GM18868 (cell line): ENCODE data around the gene PPP4R1.

Source experiments
- ATAC-seq: cut with Tn5 transposase; IDR thresholded peaks from one replicate; pipeline ENCODE4 v1.9.1; 2021; ENCODE audit warnings: mild to moderate bottlenecking, moderate library complexity; ENCODE audit not compliant: unreplicated experiment

The PPP4R1 gene

DNA sequence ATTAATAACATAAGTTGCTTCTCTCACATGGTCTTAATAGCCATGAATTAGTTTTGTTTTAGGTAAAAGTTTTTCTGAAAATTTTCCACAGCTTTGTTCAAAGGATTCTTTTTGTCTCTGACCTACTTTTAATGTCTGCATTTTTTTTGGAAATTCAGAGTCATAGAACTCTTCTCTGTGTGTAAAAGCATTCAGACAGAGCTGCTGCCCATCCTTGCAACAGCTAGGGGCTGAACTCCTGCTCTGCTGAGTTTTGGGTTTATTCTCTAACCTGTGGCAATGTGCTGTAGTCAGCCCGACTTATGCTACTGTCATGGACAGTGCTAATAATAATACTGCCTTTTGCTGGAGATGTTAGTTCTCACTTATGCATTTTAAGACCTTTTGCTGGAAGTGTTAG is 95.0 kb downstream of the PPP4R1 start:
- ATAC-seq = no peak

GRCh38 chr18:9517869-9518268 is 96.5 kb downstream of the PPP4R1 start:
- no peak for ATAC-seq

DNA sequence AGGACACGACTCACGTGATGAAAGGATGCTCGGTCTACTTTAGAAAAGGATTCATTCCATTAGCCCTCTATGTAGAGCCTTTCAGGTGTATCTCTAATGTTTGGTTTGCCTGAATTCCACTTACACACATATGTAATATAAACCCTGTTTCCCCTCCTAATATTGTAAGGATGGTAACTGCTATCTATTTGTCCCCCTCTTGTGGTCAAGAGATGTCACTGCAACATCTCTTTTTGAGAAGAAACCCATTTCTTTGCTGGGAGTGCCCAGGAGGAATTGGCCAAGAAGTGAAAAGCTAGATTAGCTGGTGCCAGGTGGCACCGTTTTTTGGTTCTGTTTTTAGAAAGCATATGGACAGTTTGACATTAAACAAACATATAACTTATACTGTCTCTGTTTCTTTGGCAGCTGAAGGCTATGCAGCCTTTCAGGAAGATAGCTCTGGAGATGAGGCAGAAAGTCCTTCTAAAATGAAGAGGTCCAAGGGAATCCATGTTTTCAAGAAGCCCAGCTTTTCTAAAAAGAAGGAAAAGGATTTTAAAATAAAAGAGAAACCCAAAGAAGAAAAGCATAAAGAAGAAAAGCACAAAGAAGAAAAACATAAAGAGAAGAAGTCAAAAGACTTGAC is 97.8 kb downstream of the PPP4R1 start:
- no peak for ATAC-seq

DNA sequence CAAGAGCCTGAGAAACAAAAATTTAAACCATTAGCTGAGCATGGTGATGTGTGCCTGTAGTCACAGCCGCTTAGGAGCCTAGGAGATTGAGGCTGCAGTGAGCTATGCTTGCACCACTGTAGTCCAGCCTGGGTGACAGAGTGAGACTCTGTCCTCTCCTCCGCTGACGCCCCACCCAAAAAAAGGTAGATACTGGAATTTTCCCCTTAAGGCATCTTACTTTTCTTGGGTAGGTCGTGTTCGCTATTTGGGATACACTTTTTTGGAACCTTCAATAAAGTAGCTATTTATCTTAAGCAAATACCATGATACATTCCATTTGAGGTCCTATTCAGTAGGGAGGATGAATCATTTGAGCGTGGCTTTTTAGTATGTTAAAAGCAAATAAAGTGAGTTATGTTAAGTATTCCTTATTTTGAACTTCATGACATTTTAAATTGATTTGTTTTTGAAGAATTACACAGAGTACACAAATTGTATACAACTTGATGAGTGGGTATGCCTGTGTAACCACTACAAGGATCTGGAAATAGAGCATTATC is 100.3 kb downstream of the PPP4R1 start:
- ATAC-seq = no peak

- ATAC-seq = no peak
Observed at GRCh38 chr18:9508446-9509025, 105.8 kb downstream of the PPP4R1 start.

DNA sequence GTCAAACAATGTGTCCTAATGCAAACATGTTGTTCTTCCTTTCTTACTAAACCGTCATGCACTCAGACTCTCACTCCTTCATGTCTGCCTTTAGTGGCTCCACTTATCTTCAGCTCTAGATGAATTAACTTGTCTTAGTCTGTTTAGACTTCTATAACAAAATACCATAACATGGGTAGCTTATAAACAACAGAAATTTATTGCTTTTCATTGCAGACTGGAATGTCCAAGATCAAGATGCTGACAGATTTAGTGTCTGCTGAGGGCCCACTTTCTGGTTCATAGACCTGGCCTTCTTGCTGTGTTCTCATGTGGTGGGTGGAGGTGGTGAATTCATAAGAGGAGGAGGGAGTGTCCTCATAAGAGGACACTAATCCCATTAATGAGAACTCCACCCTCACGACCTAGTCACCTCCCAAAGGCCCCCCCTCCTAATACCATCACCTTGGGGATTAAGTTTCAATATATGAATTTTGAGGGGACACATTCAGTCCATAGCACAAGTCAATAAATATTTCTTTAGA is 106.7 kb downstream of the PPP4R1 start:
- no peak for ATAC-seq

GRCh38 chr18:9506046-9506792 is 108.1 kb downstream of the PPP4R1 start:
- no peak for ATAC-seq
